Stomach (tissue), 4 donors: Measurements from ENCODE around the gene TBPL1.

Source experiments
- POLR2A ChIP-seq, 4 donors: fragments of 450-650 bp; IDR thresholded peaks; one replicate each; pipeline ENCODE4 v1.6.1; 2016; ENCODE audit warnings: antibody characterized with exemption in 4 of 4, control low read depth in 2 of 4, mild to moderate bottlenecking in 1 of 4, moderate library complexity in 1 of 4
- TF ChIP-seq, protein P1 (sequence below), 7 experiments: fragments of 450-650 bp in 4 of 7; fragments of 200-600 bp in 3 of 7; sonication (generic) in 3 of 7; IDR thresholded peaks; one replicate each; pipeline ENCODE4 v1.5.1; 2016 to 2019; ENCODE audit warnings: antibody characterized with exemption in 7 of 7, control low read depth in 2 of 7, mild to moderate bottlenecking in 1 of 7

DNA sequence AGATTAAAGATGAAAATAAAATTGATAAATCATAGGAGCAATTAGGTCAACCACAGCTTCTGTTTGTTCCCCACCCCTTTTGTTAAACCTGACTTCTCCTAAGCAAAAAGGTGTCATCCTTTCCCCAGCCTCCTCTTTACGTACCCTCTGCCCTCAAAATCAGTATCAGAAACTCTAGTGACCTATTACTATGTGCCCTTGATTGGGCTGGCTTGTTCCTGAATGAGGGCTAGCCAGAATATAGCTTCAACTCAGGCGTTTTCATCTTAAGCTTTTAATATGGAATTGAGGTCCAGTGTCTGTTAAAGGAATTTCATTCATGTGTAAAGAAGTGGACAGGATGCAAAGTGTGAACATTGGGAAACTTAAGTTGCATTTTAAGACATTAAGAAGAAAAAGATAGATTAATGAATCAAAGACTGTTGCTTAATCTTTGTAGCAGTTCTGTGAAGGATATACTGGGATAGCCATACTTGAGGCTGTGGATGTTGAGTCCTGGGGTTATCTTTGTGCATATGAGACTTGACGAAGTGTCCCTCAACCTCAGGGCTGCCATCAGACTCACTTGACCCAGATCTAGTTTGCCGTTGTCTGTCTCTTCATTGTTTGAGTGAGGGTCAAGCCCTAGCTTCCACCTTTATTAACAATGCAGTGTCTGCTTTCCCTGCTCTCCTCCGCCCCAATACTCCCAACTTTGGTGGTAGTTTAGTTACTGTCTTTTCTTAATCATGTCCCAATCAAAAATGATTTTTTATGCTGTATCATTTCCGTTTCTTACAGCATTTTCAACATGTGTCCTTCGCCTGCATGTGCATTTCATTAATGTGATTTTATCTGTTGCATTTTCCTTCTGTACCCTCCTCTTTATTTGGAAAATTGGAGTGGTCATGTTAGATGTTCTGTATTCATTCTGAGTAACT, 1.9 kb downstream of the TBPL1 start:
- TF ChIP-seq, protein P1, sequence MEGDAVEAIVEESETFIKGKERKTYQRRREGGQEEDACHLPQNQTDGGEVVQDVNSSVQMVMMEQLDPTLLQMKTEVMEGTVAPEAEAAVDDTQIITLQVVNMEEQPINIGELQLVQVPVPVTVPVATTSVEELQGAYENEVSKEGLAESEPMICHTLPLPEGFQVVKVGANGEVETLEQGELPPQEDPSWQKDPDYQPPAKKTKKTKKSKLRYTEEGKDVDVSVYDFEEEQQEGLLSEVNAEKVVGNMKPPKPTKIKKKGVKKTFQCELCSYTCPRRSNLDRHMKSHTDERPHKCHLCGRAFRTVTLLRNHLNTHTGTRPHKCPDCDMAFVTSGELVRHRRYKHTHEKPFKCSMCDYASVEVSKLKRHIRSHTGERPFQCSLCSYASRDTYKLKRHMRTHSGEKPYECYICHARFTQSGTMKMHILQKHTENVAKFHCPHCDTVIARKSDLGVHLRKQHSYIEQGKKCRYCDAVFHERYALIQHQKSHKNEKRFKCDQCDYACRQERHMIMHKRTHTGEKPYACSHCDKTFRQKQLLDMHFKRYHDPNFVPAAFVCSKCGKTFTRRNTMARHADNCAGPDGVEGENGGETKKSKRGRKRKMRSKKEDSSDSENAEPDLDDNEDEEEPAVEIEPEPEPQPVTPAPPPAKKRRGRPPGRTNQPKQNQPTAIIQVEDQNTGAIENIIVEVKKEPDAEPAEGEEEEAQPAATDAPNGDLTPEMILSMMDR (IDR thresholded peaks at IDR 0.05) = no peak
- no peak for TF ChIP-seq POLR2A (IDR thresholded peaks at IDR 0.05)
